ENCODE data around the gene UQCRC2.
"Not testable (repeated sequence)": the region's sequence is repeated elsewhere in the genome, so short reads cannot be mapped to it uniquely, and the experiment has no call there.

Gene UQCRC2

DNA sequence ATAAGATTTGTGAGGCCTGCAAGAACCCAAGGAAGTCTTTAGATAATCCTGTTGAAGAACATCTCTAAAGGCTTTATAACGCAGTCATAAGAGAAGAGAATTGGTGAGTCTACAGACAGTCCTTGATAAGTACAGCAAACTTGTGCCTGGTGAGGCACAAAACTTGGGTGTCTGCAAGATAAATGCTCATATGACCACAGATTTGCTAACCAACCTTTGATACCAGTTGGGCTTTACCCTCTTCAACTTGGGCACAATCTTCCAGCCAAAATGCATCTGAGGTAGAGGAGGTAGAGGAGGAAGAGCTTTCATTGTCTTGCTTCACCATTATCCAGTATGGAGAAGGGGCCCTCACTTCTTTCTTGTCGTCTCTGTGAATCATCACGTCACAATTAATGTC lies 30.9 kb downstream of the UQCRC2 start:
- DNase-seq, result no peak

DNA sequence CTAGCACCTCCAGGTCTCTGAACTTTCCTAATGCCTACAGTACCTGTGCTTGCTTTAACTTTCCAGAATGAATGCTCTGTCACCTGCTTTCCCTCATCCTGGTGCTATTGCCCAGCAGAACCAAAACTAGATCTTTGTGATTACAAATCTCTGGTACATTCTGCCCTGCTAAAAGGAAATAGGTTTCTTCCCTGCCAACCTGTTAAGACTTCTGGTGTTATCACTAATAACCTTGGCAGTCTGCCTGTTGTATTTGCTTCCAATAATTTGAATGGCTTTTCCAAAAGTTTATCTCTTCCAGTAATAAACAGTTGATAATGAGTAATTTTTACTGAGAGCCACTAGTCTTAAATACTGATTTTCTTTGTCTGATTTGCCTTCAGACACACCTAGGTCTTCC lies 32.4 kb downstream of the UQCRC2 start:
- no peak for DNase-seq

DNA sequence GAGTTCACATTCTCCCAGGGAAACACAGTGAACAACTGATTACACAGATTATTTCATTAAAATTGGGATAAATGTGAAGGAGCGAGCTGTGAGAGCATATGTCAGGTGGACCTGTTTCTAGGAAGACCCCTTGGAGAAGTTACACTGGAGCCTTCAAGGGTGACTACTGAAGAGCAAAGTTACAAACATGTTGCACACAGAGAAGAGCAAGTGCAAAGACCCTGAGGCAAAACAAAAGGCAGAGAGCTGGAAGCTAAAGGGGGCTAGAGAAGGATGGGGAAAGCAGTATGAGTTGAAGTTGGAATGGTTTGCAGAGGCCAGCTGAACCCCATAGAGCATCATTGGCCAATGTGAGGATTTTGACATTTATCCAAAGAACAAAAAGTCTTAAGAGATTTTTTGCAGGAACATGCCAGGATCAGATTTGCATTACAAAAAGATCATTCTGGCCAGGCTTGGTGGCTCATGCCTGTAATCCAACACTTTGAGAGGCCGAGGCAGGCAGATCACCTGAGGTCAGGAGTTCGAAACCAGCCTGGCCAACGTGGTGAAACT lies 33.6 kb downstream of the UQCRC2 start:
- DNase-seq, result no peak

GRCh38 chr16:21987498-21987897 lies 34.3 kb downstream of the UQCRC2 start:
- no peak for DNase-seq

GRCh38 chr16:21989133-21989532 lies 36.0 kb downstream of the UQCRC2 start:
- no peak for DNase-seq

GRCh38 chr16:21989751-21990150 lies 36.6 kb downstream of the UQCRC2 start:
- DNase-seq, result no peak

- peak; percentile 39 for DNase-seq
Measured at GRCh38 chr16:21990381-21990944, 37.3 kb downstream of the UQCRC2 start.

GRCh38 chr16:21991621-21992020 lies 38.5 kb downstream of the UQCRC2 start:
- DNase-seq, result no peak

DNA sequence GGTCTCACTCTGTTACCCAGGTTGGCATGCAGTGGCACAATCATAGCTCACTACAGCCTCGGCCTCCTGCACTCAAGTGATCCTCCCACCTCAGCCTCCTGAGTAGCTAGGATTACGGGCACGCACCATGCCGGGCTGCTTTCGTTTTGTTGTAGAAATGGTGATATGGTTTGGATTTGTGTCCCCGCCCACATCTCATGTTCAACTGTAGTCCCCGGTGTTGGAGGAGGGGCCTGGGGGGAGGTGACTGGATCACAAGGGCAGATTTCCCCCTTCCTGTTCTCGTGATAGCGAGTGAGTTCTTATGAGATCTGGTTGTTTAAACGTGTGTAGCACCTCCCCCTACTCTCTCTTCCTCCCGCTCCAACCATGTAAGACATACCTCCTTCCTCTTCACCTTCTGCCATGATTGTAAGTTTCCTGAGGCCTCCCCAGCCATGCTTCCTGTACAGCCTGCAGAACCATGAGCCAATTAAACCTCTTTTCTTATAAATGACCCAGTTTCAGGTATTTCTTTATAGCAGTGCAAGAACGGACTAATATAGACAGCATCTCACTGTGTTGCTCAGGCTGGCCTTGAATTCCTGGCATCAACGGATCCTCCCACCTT lies 41.8 kb downstream of the UQCRC2 start:
- DNase-seq, result no peak

- DNase-seq, result no peak
Measured at GRCh38 chr16:21996923-21997696, 43.9 kb downstream of the UQCRC2 start.

- no peak for DNase-seq
Measured at GRCh38 chr16:21997697-21998480, 44.7 kb downstream of the UQCRC2 start.

DNA sequence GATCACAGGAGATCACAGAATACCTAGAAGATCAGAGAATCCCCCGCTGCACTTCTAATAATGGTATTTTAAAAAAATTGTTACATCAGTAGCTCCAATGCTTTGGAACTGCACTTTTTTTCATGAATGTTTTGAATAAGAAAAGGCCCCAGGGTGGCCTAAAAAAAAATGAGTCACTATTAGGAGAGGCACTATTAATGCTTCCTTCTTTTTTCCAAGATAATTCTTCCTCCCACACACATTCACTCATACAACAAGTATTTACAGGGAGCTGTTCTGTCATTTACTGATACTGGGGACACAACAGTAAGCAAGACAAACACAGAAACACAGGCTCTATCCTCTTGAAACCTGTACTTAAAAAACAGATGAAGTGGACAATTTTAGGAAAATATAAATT lies 48.4 kb downstream of the UQCRC2 start:
- no peak for DNase-seq

DNA sequence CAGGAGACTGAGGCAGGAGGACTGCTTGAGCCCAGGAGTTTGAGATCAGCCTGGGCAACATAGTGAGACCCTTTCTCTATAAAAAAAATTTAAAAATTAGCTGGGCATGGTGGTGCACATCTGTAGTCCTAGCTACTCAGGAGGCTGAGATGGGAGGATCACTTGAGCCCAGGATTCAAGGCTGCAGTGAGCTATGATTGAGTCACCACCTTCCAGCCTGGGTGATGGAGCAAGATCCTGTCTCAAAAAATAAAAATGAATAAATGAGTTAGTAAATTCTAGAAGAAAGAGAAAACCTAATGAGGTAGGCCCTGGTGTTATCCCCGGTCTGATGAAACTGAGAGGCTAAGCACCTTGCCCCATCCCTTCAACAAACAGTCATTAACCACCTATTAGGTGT lies 48.9 kb downstream of the UQCRC2 start:
- not testable (repeated sequence) for DNase-seq

DNA sequence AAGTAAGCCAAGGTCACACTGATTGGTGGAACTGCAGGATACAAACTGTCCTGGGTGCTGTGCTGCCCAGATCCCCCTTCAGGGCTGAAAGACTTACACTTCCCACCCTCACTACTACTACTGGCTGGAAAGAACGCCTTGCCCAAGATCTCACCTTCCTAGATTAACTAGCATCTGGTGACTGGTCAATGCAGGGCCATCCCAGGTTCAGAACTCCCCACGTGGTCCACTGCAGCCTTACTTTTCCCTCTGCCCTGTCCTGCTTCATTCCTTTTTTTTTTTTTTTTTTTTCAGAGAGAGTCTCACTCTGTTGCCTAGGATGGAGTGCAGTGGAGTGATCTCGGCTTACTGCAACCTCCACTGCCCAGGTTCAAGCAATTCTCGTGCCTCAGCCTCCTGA lies 50.0 kb downstream of the UQCRC2 start:
- no peak for DNase-seq

- no peak for DNase-seq
Measured at GRCh38 chr16:22004341-22004740, 51.2 kb downstream of the UQCRC2 start.

DNA sequence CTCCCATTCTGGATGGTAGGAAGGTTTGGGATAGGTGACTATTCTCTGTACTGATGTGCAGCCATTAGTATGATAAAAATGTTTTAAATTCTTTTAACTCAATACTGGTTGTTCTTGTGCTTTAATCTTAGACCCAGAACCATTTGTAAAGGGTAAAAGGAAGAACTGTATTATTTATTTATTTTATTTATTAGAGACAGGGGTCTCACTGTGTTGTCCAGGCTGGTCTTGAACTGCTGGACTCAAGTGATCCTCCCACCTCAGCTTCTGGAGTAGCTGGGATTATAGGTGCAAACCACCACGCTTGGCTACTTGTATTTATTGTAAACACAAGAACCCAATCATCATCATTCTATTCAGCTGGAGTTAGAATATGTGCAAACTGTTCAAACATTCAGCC lies 52.6 kb downstream of the UQCRC2 start:
- no peak for DNase-seq

DNA sequence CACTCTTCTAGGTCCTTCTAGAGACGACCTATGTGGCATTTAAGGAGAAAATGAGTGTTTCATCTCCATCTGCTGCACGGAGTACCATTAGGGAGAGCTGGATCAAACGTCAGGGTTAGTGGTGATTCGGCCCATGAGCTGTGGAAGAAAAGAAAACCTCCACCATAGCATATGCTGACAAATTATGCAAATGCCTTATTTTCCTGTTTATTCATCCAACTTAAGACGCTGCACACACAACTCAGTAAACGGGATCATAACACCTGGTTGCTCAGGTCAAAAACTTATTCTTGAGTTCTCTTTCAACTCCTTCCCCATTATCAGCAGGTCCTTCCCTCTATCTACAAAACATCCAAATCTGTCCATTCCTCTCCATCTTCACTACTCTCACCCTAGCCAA lies 53.5 kb downstream of the UQCRC2 start:
- DNase-seq, result no peak

DNA sequence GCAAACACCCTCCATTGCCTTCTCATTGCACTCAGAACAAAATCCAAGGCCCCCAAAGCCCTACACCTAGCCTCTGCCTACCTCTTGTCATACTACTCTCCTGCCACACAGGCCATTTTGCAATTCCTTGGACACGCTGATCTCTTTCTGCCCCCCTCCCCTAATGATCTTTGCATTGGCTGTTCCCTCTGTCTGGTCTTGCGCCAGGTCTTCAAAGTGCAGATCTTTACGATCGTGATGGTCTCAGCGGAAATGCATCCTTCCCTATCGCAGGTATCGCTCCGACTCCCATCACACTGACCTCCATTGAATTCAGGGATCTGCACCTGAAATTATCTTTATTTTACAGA lies 54.0 kb downstream of the UQCRC2 start:
- DNase-seq, result no peak

DNA sequence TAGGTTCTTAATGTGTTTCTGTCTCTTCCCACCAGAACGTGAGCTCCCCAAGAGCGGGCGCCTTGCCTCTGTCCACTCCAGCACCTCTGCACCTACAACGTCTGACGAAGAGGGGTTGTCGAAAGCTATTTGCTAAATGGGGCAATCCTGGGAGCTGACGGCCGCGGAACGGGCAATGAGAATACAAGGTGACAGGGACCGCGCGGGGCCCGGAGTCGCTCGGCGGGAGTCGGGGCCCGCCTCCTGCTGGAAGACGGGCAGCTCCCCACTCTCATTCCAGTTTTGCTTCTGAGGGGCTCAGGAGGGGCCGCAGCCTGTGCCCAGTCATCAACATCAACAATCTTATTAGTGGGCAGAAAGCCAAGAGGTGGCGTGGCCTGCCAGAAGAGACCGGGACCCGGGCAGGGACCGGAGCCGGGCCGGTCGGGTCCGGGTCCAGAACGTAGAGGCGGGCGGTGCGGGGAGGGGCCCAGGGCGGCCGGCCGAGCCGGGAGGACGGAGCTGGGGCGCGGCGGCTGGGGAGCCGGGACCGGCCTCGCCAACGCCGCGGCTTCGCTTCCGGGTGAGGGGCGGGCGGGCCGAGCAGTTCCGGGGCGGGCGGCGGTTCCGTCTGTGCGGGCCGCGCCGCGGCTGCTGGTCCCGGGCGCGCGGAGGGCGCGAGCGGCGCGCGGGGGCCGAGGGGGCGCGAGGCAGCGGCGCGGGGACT lies 54.5 kb downstream of the UQCRC2 start, which contains the start of gene MOSMO:
Gene MOSMO, plus strand, starts transcription at position 603 of the 706 bp plus-strand sequence. CDS start 191 bp downstream, outside the sequence.
- peak; percentile 31 for DNase-seq

DNA sequence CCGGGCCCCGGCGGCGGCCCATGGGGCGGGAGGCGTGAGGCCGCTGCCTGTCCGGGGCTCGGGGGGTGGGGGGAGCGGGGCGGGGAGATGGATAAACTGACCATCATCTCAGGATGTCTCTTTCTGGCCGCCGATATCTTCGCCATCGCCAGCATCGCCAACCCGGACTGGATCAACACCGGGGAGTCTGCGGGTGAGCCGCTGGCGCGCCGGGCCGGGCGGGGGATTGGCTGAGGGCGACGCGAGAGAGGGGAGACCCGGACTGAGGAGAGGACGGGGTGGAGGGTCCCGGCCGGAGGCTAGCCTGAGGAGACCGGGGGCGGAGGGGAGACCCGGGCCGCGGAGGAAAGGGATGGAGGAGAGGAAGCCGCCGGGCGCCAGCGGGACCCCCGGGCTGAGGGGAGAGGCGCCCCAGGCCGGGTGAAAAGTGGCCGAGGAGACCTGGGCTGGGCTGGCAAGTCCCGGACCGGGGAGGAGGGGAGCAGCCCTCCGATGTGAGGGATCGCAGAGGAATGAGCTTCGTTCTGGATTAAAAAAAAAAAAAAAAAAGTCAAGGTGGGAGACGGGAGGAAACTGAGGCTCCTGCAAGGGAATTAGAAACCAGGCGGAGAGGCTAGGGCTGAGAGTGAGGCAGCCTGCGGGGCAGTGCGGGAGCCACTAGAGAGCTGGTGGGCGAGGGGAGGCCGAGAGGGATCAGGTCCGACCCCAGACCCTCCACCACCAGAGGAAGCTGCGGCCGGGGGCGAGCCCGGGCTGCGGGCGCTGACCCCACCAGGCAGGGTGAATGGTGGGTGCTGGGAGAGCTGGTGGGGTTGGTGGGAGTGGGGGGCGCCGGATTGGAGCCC lies 55.3 kb downstream of the UQCRC2 start:
- peak; percentile 5 for DNase-seq

GRCh38 chr16:22010902-22011301 lies 57.7 kb downstream of the UQCRC2 start:
- DNase-seq, result no peak

DNA sequence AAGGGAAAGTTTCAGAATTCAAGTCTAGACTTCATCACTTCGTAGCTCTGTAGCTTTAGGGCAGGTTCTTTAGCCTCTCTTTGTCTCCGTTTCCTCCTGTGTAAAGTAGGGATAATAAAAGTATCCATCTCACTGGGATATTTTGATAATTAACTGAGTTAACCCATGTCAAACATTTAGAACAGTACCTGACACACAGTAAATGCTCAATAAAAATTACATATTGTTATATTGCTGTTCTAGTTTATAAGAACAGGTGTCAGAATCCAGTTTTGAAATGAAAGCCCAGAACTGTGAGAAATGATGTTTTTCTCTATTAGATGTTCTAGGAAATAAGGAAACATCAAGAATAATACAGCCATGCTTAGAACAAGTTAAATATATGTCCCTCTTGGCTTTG lies 59.1 kb downstream of the UQCRC2 start:
- DNase-seq, result no peak

All from NCI-H1105 treated with DMSO at 0.1 percent for 48 hours (cell line).